ENCODE results near the gene HEPACAM2.

GRCh38 chr7:93188870-93189634, 37.2 kb downstream of the HEPACAM2 start:
- TF ChIP-seq CTCF (IDR thresholded peaks at IDR 0.05; ENCODE audit: low read depth, low read length): no peak
- TF ChIP-seq EZH2phosphoT487 (IDR thresholded peaks at IDR 0.05; ENCODE audit: low read depth): no peak

All from OCI-LY3 (cell line).